LNCAP (cell line): ENCODE data around the gene GRIN2C.

ENCODE experiments used
- CTCF ChIP-seq: fragments of 450-650 bp; IDR thresholded peaks from 2 replicates; pipeline ENCODE4 v1.5.1; 2017; ENCODE audit warnings: mild to moderate bottlenecking

The GRIN2C gene

GRCh38 chr17:74863420-74864296, 4.0 kb upstream of the GRIN2C start:
- no peak for TF ChIP-seq CTCF

- no peak for TF ChIP-seq CTCF
Observed at GRCh38 chr17:74862919-74863318, 3.2 kb upstream of the GRIN2C start.

- peak; percentile 77 for TF ChIP-seq CTCF
Observed at GRCh38 chr17:74862108-74862901, 2.6 kb upstream of the GRIN2C start.

- no peak for TF ChIP-seq CTCF
Observed at GRCh38 chr17:74861662-74862107, 2.0 kb upstream of the GRIN2C start.

- TF ChIP-seq CTCF: no peak
Observed at GRCh38 chr17:74860872-74861661, 1.4 kb upstream of the GRIN2C start.

GRCh38 chr17:74860229-74860871, 665 bp upstream of the GRIN2C start:
- no peak; the same call in 1 of the 2 replicates for TF ChIP-seq CTCF
